Measurements from ENCODE around the gene COX15. TPM values are rescaled to one million over a fixed set of nuclear protein-coding genes. Genes with fewer than 3 reads are reported as not detected.

COX15 gene
- total RNA-seq, 1 donor from 2014 or later = 46.5 TPM

GRCh38 chr10:99714446-99714845 is 17.5 kb downstream of the COX15 start:
- Mint-ChIP-seq H3K27ac (no peak overlapping the region), H3K4me3 (no peak overlapping the region), H3K27me3 (no peaks in the 10 kb centered on the region), H3K36me3 (peaks cover 27% of the 10 kb centered on the region), H3K4me1 (ENCODE audit: unreplicated experiment) (no peaks in the 10 kb centered on the region), H3K9me3 (no peaks in the 10 kb centered on the region)
- TF ChIP-seq CTCF (conservative IDR thresholded peaks at IDR 0.05) = no peak
- no peak for DNase-seq (ENCODE audit: extremely low spot score, unreplicated experiment)

GRCh38 chr10:99711129-99711719 is 20.7 kb downstream of the COX15 start:
- peak; percentile 64 for TF ChIP-seq CTCF (conservative IDR thresholded peaks at IDR 0.05)
- no peaks in the 10 kb centered on the region for H3K4me1 Mint-ChIP-seq (ENCODE audit: unreplicated experiment)
- H3K27me3 Mint-ChIP-seq = no peaks in the 10 kb centered on the region
- H3K4me3 Mint-ChIP-seq = no peak overlapping the region
- DNase-seq (ENCODE audit: extremely low spot score, unreplicated experiment) = no peak
- H3K27ac Mint-ChIP-seq = no peak overlapping the region
- peaks cover 21% of the 10 kb centered on the region for H3K36me3 Mint-ChIP-seq
- H3K9me3 Mint-ChIP-seq = no peaks in the 10 kb centered on the region

- Mint-ChIP-seq H3K4me1 (ENCODE audit: unreplicated experiment) (no peaks in the 10 kb centered on the region), H3K27ac (peak overlapping the region; percentile 50), H3K36me3 (peaks cover 18% of the 10 kb centered on the region), H3K4me3 (no peak overlapping the region), H3K27me3 (no peaks in the 10 kb centered on the region), H3K9me3 (no peaks in the 10 kb centered on the region)
- TF ChIP-seq CTCF (conservative IDR thresholded peaks at IDR 0.05) = no peak
- no peak for DNase-seq (ENCODE audit: extremely low spot score, unreplicated experiment)
Observed at GRCh38 chr10:99709480-99710229, 22.3 kb downstream of the COX15 start.

DNA sequence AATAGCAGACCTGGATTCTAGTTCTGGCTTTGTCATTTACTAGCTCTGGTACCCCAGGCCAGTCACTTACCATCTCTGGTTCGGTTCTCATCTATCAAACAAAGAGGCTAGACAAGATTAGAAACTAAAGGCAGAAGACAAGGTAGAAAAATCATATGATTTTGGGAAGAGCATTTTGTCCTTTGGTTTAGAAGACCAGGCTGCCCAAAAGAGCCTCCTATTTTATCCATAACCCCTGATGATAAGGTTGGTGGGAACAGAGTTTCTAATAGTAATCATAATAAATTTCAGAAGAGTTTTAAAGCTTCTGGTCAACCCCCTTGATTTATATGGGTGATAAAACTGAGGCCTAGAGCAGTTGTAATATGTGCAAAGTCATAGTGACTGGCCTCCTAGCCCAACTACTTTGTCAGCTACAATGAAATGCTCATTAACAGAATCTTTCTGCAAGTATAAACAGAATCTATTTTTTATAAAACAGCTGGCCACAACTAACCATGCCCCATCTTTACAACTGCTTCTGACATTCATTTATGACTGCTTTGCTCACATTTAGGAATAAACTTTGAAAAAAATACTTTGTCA is 23.4 kb downstream of the COX15 start:
- DNase-seq (ENCODE audit: extremely low spot score, unreplicated experiment) = no peak
- Mint-ChIP-seq H3K4me3 (no peak overlapping the region), H3K36me3 (peaks cover 19% of the 10 kb centered on the region), H3K27me3 (no peaks in the 10 kb centered on the region), H3K9me3 (no peaks in the 10 kb centered on the region), H3K27ac (no peak overlapping the region), H3K4me1 (ENCODE audit: unreplicated experiment) (no peaks in the 10 kb centered on the region)
- no peak for TF ChIP-seq CTCF (conservative IDR thresholded peaks at IDR 0.05)

DNA sequence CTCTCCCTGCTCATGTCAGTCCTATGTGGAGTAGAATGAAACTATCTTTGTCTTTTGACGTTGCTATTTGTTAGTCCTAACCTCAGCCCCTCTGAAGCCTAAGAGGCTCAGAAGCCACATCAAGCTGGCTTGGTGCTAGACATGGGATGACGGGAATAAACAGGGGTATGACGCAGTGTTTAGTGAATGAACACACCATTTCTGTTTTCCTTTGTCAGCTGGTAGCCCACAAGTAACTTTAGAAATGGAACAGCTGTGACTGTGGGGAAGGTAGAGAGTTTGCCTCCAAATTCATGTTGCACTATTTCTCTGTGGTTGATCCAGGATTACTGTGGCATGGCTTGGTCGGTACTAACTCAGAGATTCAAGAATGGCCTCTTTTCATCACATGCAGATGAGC is 31.3 kb downstream of the COX15 start:
- no peak for TF ChIP-seq CTCF (conservative IDR thresholded peaks at IDR 0.05)
- H3K27me3 Mint-ChIP-seq = no peaks in the 10 kb centered on the region
- no peak overlapping the region for H3K27ac Mint-ChIP-seq
- no peak overlapping the region for H3K4me3 Mint-ChIP-seq
- H3K4me1 Mint-ChIP-seq (ENCODE audit: unreplicated experiment) = no peaks in the 10 kb centered on the region
- DNase-seq (ENCODE audit: extremely low spot score, unreplicated experiment) = no peak
- H3K9me3 Mint-ChIP-seq = no peaks in the 10 kb centered on the region
- H3K36me3 Mint-ChIP-seq = peaks cover 49% of the 10 kb centered on the region
